Uterus (tissue), 2 donors: ENCODE results near the gene DEPDC5.

Source experiments
- POLR2A ChIP-seq, 2 donors: fragments of 450-650 bp; IDR thresholded peaks; one replicate each; pipeline ENCODE4 v1.6.1; 2016; ENCODE audit warnings: antibody characterized with exemption in 2 of 2, mild to moderate bottlenecking in 1 of 2, moderate library complexity in 1 of 2
- TF ChIP-seq, protein P1 (sequence below), 4 experiments: fragments of 200-600 bp in 2 of 4; fragments of 450-650 bp in 2 of 4; sonication (generic) in 2 of 4; IDR thresholded peaks; one replicate each; pipeline ENCODE4 v1.5.1; 2016 to 2019; ENCODE audit warnings: antibody characterized with exemption in 4 of 4, mild to moderate bottlenecking in 2 of 4, moderate library complexity in 1 of 4

DNA sequence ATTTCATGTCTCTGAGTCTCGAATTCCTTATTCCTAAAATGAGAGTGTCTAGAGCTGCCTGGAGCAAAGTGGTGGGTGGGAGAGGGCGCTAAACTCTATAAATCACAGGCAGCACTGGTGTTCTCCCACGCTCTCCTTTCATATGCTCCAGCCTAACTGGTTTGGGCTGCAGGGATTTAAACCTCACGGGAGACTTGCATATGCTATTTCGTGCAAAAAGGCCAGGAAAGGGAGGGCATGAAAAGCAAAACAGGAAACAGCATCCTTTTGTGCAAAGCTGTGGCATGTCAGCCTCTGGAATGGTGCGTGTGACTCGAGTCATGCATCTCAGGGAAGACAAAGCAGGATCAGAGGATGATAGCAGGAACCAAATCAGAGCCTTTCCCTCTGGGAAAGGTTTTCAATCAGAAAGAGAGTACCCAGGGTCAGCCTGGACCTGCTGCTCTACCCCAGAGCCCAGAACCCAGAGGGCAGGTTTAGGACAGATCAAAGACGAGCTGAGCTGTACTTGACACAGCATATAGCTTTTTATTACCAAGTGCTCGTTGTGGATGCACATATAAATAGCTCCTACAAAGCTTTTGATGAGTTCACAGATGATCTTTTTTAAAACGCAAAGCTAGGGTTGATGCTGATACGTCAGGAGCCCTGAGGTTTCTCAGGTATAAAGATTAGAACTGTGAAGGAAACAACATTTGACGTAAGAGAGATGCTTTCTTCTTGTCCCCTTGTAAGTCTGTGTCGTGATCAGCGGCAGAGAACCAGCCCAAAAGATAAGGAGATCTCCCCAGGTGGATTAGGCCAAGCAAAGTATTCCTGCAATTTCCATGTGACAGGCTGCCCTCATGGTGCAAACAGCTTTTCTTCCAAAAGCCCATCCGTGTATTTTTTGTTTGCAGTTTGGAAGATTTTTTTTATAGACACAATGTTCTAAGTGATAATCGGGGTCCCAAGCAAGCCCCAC, 144.3 kb downstream of the DEPDC5 start:
- TF ChIP-seq, protein P1, sequence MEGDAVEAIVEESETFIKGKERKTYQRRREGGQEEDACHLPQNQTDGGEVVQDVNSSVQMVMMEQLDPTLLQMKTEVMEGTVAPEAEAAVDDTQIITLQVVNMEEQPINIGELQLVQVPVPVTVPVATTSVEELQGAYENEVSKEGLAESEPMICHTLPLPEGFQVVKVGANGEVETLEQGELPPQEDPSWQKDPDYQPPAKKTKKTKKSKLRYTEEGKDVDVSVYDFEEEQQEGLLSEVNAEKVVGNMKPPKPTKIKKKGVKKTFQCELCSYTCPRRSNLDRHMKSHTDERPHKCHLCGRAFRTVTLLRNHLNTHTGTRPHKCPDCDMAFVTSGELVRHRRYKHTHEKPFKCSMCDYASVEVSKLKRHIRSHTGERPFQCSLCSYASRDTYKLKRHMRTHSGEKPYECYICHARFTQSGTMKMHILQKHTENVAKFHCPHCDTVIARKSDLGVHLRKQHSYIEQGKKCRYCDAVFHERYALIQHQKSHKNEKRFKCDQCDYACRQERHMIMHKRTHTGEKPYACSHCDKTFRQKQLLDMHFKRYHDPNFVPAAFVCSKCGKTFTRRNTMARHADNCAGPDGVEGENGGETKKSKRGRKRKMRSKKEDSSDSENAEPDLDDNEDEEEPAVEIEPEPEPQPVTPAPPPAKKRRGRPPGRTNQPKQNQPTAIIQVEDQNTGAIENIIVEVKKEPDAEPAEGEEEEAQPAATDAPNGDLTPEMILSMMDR (IDR thresholded peaks at IDR 0.05) = no peak
- TF ChIP-seq POLR2A (IDR thresholded peaks at IDR 0.05) = no peak
